ENCODE results near the gene ANGPTL8. TPM values are rescaled to one million over a fixed set of nuclear protein-coding genes. Genes with fewer than 3 reads are reported as not detected.

ANGPTL8 gene
- total RNA-seq, 1 experiment from 2014 or later, result not detected

GRCh38 chr19:11288349-11288748, 48.9 kb downstream of the ANGPTL8 start:
- peak; percentile 84 for TF ChIP-seq CTCF (conservative IDR thresholded peaks at IDR 0.05)
- TF ChIP-seq EZH2 (IDR thresholded peaks at IDR 0.05; ENCODE audit: low read depth), result no peak
- BruUV-seq (replicated peaks), result no TSS peak

GRCh38 chr19:11290256-11290655, 50.8 kb downstream of the ANGPTL8 start:
- no peak for DNase-seq
- no peaks in the 10 kb centered on the region for H3K9me2 ChIP-seq (ENCODE audit: insufficient read depth)
- H3K36me3 ChIP-seq (ENCODE audit: low read depth), result no peaks in the 10 kb centered on the region
- peaks cover 15% of the 10 kb centered on the region for H3K4me1 ChIP-seq (replicated peaks; ENCODE audit: insufficient read depth)
- no peaks in the 10 kb centered on the region for H3K79me2 ChIP-seq (ENCODE audit: low read depth)
- peaks cover 15% of the 10 kb centered on the region for H3F3A ChIP-seq (ENCODE audit: insufficient read depth, low read depth)
- POLR2A ChIA-PET (ENCODE audit: unreplicated experiment), result no interaction called here
- CTCF ChIA-PET, result interaction anchor here (0.6 to 0.7 kb wide), 2 partner anchors 24 to 50 kb away, joined by 8 to 16 read pairs; no protein-coding TSS in a partner anchor
- no peak overlapping the region for H3K27ac ChIP-seq
- no peaks in the 10 kb centered on the region for H3K9me3 ChIP-seq (ENCODE audit: insufficient read depth, low read depth)
- H3K27me3 ChIP-seq (ENCODE audit: insufficient read depth, low read depth), result no peaks in the 10 kb centered on the region
- no TSS peak for BruUV-seq (replicated peaks)
- no peak overlapping the region for H3K4me3 ChIP-seq
- no peak overlapping the region for H3K4me2 ChIP-seq
- TF ChIP-seq CTCF (conservative IDR thresholded peaks at IDR 0.05), result no peak
- no peak for TF ChIP-seq EZH2 (IDR thresholded peaks at IDR 0.05; ENCODE audit: low read depth)
- intact Hi-C loops (cut with micrococcal nuclease; ENCODE audit: unreplicated experiment), result no loop called here
- H4K20me1 ChIP-seq (ENCODE audit: insufficient read depth), result no peaks in the 10 kb centered on the region
- H2AFZ ChIP-seq, result no peak overlapping the region

More at GRCh38 chr19:11288349-11288748, 48.9 kb downstream of the ANGPTL8 start:
- Histone ChIP-seq H3F3A (ENCODE audit: insufficient read depth, low read depth) (peaks cover 14% of the 10 kb centered on the region), H3K4me1 (replicated peaks; ENCODE audit: insufficient read depth) (peaks cover 3% of the 10 kb centered on the region; the same call in 1 of the 2 replicates), H3K4me3 (no peak overlapping the region), H3K27ac (no peak overlapping the region), H3K9me2 (ENCODE audit: insufficient read depth) (no peaks in the 10 kb centered on the region), H2AFZ (no peak overlapping the region), H3K4me2 (no peak overlapping the region), H3K9me3 (ENCODE audit: insufficient read depth, low read depth) (no peaks in the 10 kb centered on the region), H4K20me1 (ENCODE audit: insufficient read depth) (no peaks in the 10 kb centered on the region), H3K36me3 (ENCODE audit: low read depth) (no peaks in the 10 kb centered on the region), H3K27me3 (ENCODE audit: insufficient read depth, low read depth) (no peaks in the 10 kb centered on the region), H3K79me2 (ENCODE audit: low read depth) (no peaks in the 10 kb centered on the region)
- CTCF ChIA-PET, result no interaction called here
- DNase-seq, result no peak
- POLR2A ChIA-PET (ENCODE audit: unreplicated experiment), result no interaction called here
- intact Hi-C loops (cut with micrococcal nuclease; ENCODE audit: unreplicated experiment), result no loop called here

- intact Hi-C loops (cut with micrococcal nuclease; ENCODE audit: unreplicated experiment), result no loop called here
- BruUV-seq (replicated peaks), result no TSS peak
Observed at GRCh38 chr19:11291415-11291814, 52.0 kb downstream of the ANGPTL8 start.

More at GRCh38 chr19:11291415-11291814, 52.0 kb downstream of the ANGPTL8 start:
- DNase-seq, result no peak
- Histone ChIP-seq H3K4me1 (replicated peaks; ENCODE audit: insufficient read depth) (peaks cover 24% of the 10 kb centered on the region), H3K79me2 (ENCODE audit: low read depth) (no peaks in the 10 kb centered on the region), H4K20me1 (ENCODE audit: insufficient read depth) (no peaks in the 10 kb centered on the region), H3K4me2 (no peak overlapping the region), H3K36me3 (ENCODE audit: low read depth) (no peaks in the 10 kb centered on the region), H3K9me2 (ENCODE audit: insufficient read depth) (no peaks in the 10 kb centered on the region), H3K9me3 (ENCODE audit: insufficient read depth, low read depth) (no peaks in the 10 kb centered on the region), H3K27me3 (ENCODE audit: insufficient read depth, low read depth) (no peaks in the 10 kb centered on the region), H3F3A (ENCODE audit: insufficient read depth, low read depth) (peaks cover 27% of the 10 kb centered on the region), H3K4me3 (no peak overlapping the region), H2AFZ (no peak overlapping the region), H3K27ac (no peak overlapping the region)
- ChIA-PET CTCF (interaction anchor here (0.7 kb wide), 1 partner anchor 417 kb away, joined by 4 read pairs; no protein-coding TSS in a partner anchor), POLR2A (ENCODE audit: unreplicated experiment) (no interaction called here)
- TF ChIP-seq EZH2 (IDR thresholded peaks at IDR 0.05; ENCODE audit: low read depth) (no peak), CTCF (conservative IDR thresholded peaks at IDR 0.05) (no peak)

Other genes starting within 250 kb of the ANGPTL8 start
- 160 and 182 TPM in 2 replicates for gene LDLR, start 150.2 kb upstream of the ANGPTL8 start, total RNA-seq (2021)
- 50.9 and 59.2 TPM in 2 replicates for gene SPC24, start 83.8 kb upstream of the ANGPTL8 start, total RNA-seq (2021)
- 32.9 and 39.4 TPM in 2 replicates for gene KANK2, start 42.1 kb upstream of the ANGPTL8 start, total RNA-seq (2021)
- 32.5 and 68.9 TPM in 2 replicates for gene DOCK6, start 22.9 kb downstream of the ANGPTL8 start, total RNA-seq (2021)
- gene TSPAN16, start 56.5 kb downstream of the ANGPTL8 start, total RNA-seq (2021), result not detected in 2 replicates
- gene RAB3D, start 100.0 kb downstream of the ANGPTL8 start, total RNA-seq (2021), result 35.0 and 36.5 TPM in 2 replicates
- 80.3 and 90.6 TPM in 2 replicates for gene TMEM205, start 106.6 kb downstream of the ANGPTL8 start, total RNA-seq (2021)
- gene CCDC159, start 106.9 kb downstream of the ANGPTL8 start, total RNA-seq (2021), result 9.4 and 13.7 TPM in 2 replicates
- 25.2 and 30.4 TPM in 2 replicates for gene PLPPR2, start 115.8 kb downstream of the ANGPTL8 start, total RNA-seq (2021)
- gene SWSAP1, start 135.0 kb downstream of the ANGPTL8 start, total RNA-seq (2021), result 4.6 and 4.8 TPM in 2 replicates
- gene EPOR, start 144.7 kb downstream of the ANGPTL8 start, total RNA-seq (2021), result 7.3 and 10.0 TPM in 2 replicates
- gene RGL3, start 179.7 kb downstream of the ANGPTL8 start, total RNA-seq (2021), result 100 and 125 TPM in 2 replicates
- 0.15 and 0.39 TPM in 2 replicates for gene ODAD3, start 195.5 kb downstream of the ANGPTL8 start, total RNA-seq (2021)
- gene PRKCSH, start 196.0 kb downstream of the ANGPTL8 start, total RNA-seq (2021), result 410 and 412 TPM in 2 replicates
- not detected in 2 replicates for gene ELAVL3, start 241.4 kb downstream of the ANGPTL8 start, total RNA-seq (2021)

Measured in PC-9 (cell line).